ENCODE results near the gene C22orf31.

DNA sequence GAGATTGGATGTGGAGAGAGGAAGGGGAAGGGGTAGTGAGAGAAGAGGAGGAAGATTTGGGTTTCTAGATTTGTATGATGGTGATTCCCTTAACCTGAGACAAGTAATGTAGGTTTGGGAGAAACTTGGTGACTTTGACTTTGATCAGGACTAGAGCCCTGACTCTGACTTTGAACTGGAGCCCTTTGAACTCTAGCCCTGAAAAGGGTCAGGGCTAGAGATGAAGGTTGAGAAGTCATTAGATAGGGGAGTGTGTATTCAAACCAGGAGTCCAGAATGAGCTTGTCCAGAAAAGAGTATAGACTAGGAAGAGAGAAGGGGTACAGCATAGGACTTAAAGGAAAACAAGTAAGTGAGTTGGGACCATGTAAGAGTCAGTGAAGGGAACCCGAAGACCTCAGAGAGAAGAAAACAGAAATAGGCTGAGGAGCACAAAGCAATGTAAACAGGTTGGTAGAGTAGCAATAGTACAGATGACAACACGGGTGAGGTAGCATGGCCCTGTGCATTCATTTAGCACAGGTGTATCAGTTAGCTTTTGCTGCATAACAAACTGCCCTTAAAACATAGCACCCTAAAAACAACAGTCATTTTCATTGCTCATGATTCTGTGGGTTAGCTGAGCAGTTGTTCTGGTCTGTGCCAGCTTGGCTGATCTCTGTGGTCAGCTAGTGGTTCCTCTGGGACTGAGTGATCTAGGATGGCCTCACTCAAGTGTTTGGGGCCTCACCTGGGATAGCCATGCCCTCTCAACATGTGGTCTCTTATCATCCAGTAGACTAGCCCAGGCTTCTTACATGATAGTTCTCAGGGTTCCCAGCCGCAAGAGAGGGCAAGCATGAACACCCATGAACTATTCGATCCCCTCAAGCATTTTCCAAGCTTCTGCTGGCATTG is 43.1 kb downstream of the C22orf31 start:
- TF ChIP-seq, protein P1, sequence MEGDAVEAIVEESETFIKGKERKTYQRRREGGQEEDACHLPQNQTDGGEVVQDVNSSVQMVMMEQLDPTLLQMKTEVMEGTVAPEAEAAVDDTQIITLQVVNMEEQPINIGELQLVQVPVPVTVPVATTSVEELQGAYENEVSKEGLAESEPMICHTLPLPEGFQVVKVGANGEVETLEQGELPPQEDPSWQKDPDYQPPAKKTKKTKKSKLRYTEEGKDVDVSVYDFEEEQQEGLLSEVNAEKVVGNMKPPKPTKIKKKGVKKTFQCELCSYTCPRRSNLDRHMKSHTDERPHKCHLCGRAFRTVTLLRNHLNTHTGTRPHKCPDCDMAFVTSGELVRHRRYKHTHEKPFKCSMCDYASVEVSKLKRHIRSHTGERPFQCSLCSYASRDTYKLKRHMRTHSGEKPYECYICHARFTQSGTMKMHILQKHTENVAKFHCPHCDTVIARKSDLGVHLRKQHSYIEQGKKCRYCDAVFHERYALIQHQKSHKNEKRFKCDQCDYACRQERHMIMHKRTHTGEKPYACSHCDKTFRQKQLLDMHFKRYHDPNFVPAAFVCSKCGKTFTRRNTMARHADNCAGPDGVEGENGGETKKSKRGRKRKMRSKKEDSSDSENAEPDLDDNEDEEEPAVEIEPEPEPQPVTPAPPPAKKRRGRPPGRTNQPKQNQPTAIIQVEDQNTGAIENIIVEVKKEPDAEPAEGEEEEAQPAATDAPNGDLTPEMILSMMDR (IDR thresholded peaks at IDR 0.05; ENCODE audit: poor library complexity), result no peak
- TF ChIP-seq EZH2phosphoT487 (IDR thresholded peaks at IDR 0.05; ENCODE audit: low read depth, severe bottlenecking, unreplicated experiment) (no peak), EZH2 (IDR thresholded peaks at IDR 0.05; ENCODE audit: borderline replicate concordance) (no peak)

Measured in hepatocyte (in vitro differentiated cells).